ENCODE measurements around the gene CHTF18.

The CHTF18 gene

GRCh38 chr16:795580-796229 is 7.3 kb downstream of the CHTF18 start:
- no peaks in the 10 kb centered on the region for H3F3A ChIP-seq (ENCODE audit: low read depth)
- no peaks in the 10 kb centered on the region for H3K9me2 ChIP-seq (replicated peaks; ENCODE audit: low read depth, low read length)
- H2AFZ ChIP-seq (ENCODE audit: low read length), result no peak overlapping the region
- no peaks in the 10 kb centered on the region for H4K20me1 ChIP-seq (ENCODE audit: insufficient read depth, low read length, poor library complexity, severe bottlenecking)
- no peaks in the 10 kb centered on the region for H3K9me3 ChIP-seq (ENCODE audit: insufficient read depth, low read depth, low read length)
- H3K4me3 ChIP-seq (ENCODE audit: low read length, poor library complexity, severe bottlenecking), result no peak overlapping the region
- H3K79me2 ChIP-seq (ENCODE audit: insufficient read depth, low read length), result no peaks in the 10 kb centered on the region
- TF ChIP-seq EZH2phosphoT487 (IDR thresholded peaks at IDR 0.05; ENCODE audit: borderline replicate concordance) (no peak), CTCF (conservative IDR thresholded peaks at IDR 0.05; ENCODE audit: low read length) (no peak)
- no peaks in the 10 kb centered on the region for H3K4me1 ChIP-seq (ENCODE audit: insufficient read depth, low read length, poor library complexity, severe bottlenecking)
- H3K4me2 ChIP-seq (ENCODE audit: low read depth, low read length, poor library complexity, severe bottlenecking), result no peak overlapping the region
- no peaks in the 10 kb centered on the region for H3K36me3 ChIP-seq (ENCODE audit: insufficient read depth, low read length)
- H3K9ac ChIP-seq (ENCODE audit: low read depth, low read length, poor library complexity, severe bottlenecking), result no peak overlapping the region
- no peaks in the 10 kb centered on the region for H3K27me3 ChIP-seq (ENCODE audit: insufficient read depth, low read length, poor library complexity, severe bottlenecking)

- no peaks in the 10 kb centered on the region for H3K4me1 ChIP-seq (ENCODE audit: insufficient read depth, low read length, poor library complexity, severe bottlenecking)
- H3K4me2 ChIP-seq (ENCODE audit: low read depth, low read length, poor library complexity, severe bottlenecking), result no peak overlapping the region
- no peak overlapping the region for H3K9ac ChIP-seq (ENCODE audit: low read depth, low read length, poor library complexity, severe bottlenecking)
- H2AFZ ChIP-seq (ENCODE audit: low read length), result no peak overlapping the region
- H3K9me3 ChIP-seq (ENCODE audit: insufficient read depth, low read depth, low read length), result no peaks in the 10 kb centered on the region
- H3K79me2 ChIP-seq (ENCODE audit: insufficient read depth, low read length), result no peaks in the 10 kb centered on the region
- H3F3A ChIP-seq (ENCODE audit: low read depth), result no peaks in the 10 kb centered on the region
- H3K27me3 ChIP-seq (ENCODE audit: insufficient read depth, low read length, poor library complexity, severe bottlenecking), result no peaks in the 10 kb centered on the region
- no peaks in the 10 kb centered on the region for H4K20me1 ChIP-seq (ENCODE audit: insufficient read depth, low read length, poor library complexity, severe bottlenecking)
- H3K36me3 ChIP-seq (ENCODE audit: insufficient read depth, low read length), result no peaks in the 10 kb centered on the region
- no peaks in the 10 kb centered on the region for H3K9me2 ChIP-seq (replicated peaks; ENCODE audit: low read depth, low read length)
- TF ChIP-seq EZH2phosphoT487 (IDR thresholded peaks at IDR 0.05; ENCODE audit: borderline replicate concordance) (no peak), CTCF (conservative IDR thresholded peaks at IDR 0.05; ENCODE audit: low read length) (no peak)
- no peak overlapping the region for H3K4me3 ChIP-seq (ENCODE audit: low read length, poor library complexity, severe bottlenecking)
Measured at GRCh38 chr16:796296-797119, 8.1 kb downstream of the CHTF18 start.

- TF ChIP-seq EZH2phosphoT487 (IDR thresholded peaks at IDR 0.05; ENCODE audit: borderline replicate concordance) (no peak), CTCF (conservative IDR thresholded peaks at IDR 0.05; ENCODE audit: low read length) (no peak)
- Histone ChIP-seq H4K20me1 (ENCODE audit: insufficient read depth, low read length, poor library complexity, severe bottlenecking) (no peaks in the 10 kb centered on the region), H3F3A (ENCODE audit: low read depth) (no peaks in the 10 kb centered on the region), H3K36me3 (ENCODE audit: insufficient read depth, low read length) (no peaks in the 10 kb centered on the region), H3K4me1 (ENCODE audit: insufficient read depth, low read length, poor library complexity, severe bottlenecking) (no peaks in the 10 kb centered on the region), H2AFZ (ENCODE audit: low read length) (no peak overlapping the region), H3K9me3 (ENCODE audit: insufficient read depth, low read depth, low read length) (no peaks in the 10 kb centered on the region), H3K4me3 (ENCODE audit: low read length, poor library complexity, severe bottlenecking) (no peak overlapping the region), H3K9ac (ENCODE audit: low read depth, low read length, poor library complexity, severe bottlenecking) (no peak overlapping the region), H3K79me2 (ENCODE audit: insufficient read depth, low read length) (no peaks in the 10 kb centered on the region), H3K27me3 (ENCODE audit: insufficient read depth, low read length, poor library complexity, severe bottlenecking) (no peaks in the 10 kb centered on the region), H3K9me2 (replicated peaks; ENCODE audit: low read depth, low read length) (no peaks in the 10 kb centered on the region), H3K4me2 (ENCODE audit: low read depth, low read length, poor library complexity, severe bottlenecking) (no peak overlapping the region)
Measured at GRCh38 chr16:797120-797420, 8.7 kb downstream of the CHTF18 start.

All from Loucy (cell line).